ENCODE measurements around the gene MLLT10.

DNA sequence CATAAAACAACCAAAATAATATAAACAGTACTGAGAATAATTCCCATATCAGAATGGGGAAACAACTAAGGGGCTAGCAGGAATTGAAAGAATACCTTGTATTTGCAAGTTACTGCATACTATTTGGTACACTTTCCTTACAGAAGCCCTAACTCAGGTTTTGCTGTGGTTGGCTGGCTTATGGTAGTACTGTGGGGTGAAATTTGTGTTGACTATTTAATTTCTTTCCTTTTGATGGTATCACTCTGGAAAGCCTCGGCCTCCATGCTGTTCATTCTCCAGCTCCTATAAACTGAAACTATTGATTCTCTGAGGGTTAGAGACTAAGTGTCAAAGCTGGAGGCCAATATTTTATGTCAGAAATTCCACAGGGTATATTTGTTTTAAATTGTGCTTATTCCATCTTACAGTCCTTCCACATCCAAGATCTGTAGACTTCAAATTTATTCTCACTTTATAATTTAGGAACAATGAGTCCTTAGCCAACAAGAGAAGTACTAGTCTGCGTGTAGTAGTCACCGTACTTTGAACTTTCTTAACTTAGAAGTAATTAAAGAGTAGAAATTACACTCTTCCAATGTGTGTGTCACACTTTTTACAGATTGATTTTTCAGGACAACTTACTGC is 22.0 kb upstream of the MLLT10 start:
- TF ChIP-seq, protein P1, sequence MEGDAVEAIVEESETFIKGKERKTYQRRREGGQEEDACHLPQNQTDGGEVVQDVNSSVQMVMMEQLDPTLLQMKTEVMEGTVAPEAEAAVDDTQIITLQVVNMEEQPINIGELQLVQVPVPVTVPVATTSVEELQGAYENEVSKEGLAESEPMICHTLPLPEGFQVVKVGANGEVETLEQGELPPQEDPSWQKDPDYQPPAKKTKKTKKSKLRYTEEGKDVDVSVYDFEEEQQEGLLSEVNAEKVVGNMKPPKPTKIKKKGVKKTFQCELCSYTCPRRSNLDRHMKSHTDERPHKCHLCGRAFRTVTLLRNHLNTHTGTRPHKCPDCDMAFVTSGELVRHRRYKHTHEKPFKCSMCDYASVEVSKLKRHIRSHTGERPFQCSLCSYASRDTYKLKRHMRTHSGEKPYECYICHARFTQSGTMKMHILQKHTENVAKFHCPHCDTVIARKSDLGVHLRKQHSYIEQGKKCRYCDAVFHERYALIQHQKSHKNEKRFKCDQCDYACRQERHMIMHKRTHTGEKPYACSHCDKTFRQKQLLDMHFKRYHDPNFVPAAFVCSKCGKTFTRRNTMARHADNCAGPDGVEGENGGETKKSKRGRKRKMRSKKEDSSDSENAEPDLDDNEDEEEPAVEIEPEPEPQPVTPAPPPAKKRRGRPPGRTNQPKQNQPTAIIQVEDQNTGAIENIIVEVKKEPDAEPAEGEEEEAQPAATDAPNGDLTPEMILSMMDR (IDR thresholded peaks at IDR 0.05 in 2 of 3, conservative IDR thresholded peaks at IDR 0.05 in 1 of 3; ENCODE audit: borderline replicate concordance in 1 of 3, insufficient read depth in 1 of 3, low read depth in 2 of 3, low read length in 2 of 3), result no peak
- TF ChIP-seq POLR2AphosphoS5 (IDR thresholded peaks at IDR 0.05; ENCODE audit: low read depth, low read length) (no peak), SRF (IDR thresholded peaks at IDR 0.05; ENCODE audit: low read depth) (no peak), EZH2 (IDR thresholded peaks at IDR 0.05) (no peak)
- TF ChIP-seq, protein P2, sequence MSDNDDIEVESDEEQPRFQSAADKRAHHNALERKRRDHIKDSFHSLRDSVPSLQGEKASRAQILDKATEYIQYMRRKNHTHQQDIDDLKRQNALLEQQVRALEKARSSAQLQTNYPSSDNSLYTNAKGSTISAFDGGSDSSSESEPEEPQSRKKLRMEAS (IDR thresholded peaks at IDR 0.05), result no peak
